Neural cell (in vitro differentiated cells): ENCODE data around the gene SWSAP1. TPM values are rescaled to one million over a fixed set of nuclear protein-coding genes. Genes with fewer than 3 reads are reported as not detected.

Experiments used
- H2AFZ ChIP-seq: fragments of 200-600, 300-800 bp; sonication (generic), shearing (Covaris generic); 2 replicates; pipeline ENCODE4 v1.6.0; 2014; ENCODE audit warnings: low read depth, mild to moderate bottlenecking, antibody characterized with exemption, low read length, moderate library complexity
- H3F3A ChIP-seq: fragments of 200-600 bp; shearing (Covaris generic); 2 replicates; pipeline ENCODE4 v1.6.1; 2016; ENCODE audit warnings: mild to moderate bottlenecking, moderate library complexity, mixed read lengths, antibody characterized with exemption, low read length; ENCODE audit not compliant: insufficient read depth, poor library complexity, severe bottlenecking
- H3K27ac ChIP-seq: fragments of 200-600, 300-800 bp; sonication (generic), shearing (Covaris generic); 2 replicates; pipeline ENCODE4 v1.5.1; 2014; ENCODE audit warnings: mild to moderate bottlenecking, low read length, moderate library complexity
- H3K27me3 ChIP-seq: fragments of 300-800, 200-600 bp; sonication (generic), shearing (Covaris generic); 2 replicates; pipeline ENCODE4 v1.6.0; 2014; ENCODE audit warnings: mild to moderate bottlenecking, low read depth, low read length, moderate library complexity; ENCODE audit not compliant: insufficient read depth
- H3K36me3 ChIP-seq: fragments of 300-800, 200-600 bp; sonication (generic), shearing (Covaris generic); 2 replicates; pipeline ENCODE4 v1.5.1; 2014; ENCODE audit warnings: mild to moderate bottlenecking, antibody characterized with exemption, low read length, moderate library complexity; ENCODE audit not compliant: insufficient read depth
- H3K4me2 ChIP-seq: fragments of 300-800, 200-600 bp; sonication (generic), shearing (Covaris generic); 2 replicates; pipeline ENCODE4 v1.6.0; 2014; ENCODE audit warnings: mild to moderate bottlenecking, low read length
- H3K4me3 ChIP-seq: fragments of 300-800, 200-600 bp; sonication (generic), shearing (Covaris generic); 2 replicates; pipeline ENCODE4 v1.5.1; 2014; ENCODE audit warnings: mild to moderate bottlenecking, low read length, moderate library complexity
- H3K79me2 ChIP-seq: fragments of 200-600 bp; shearing (Covaris generic); replicated peaks from 2 replicates; pipeline ENCODE4 v1.6.0; 2014; ENCODE audit warnings: mild to moderate bottlenecking, low read length, moderate library complexity; ENCODE audit not compliant: insufficient read depth
- H3K9ac ChIP-seq: fragments of 300-800, 200-600 bp; sonication (generic), shearing (Covaris generic); 2 replicates; pipeline ENCODE4 v1.6.1; 2016; ENCODE audit warnings: mild to moderate bottlenecking, low read length, mixed read lengths
- H3K9me2 ChIP-seq: fragments of 200-600 bp; shearing (Covaris generic); 2 replicates; pipeline ENCODE4 v1.6.1; 2016; ENCODE audit warnings: mild to moderate bottlenecking, low read length, mixed read lengths; ENCODE audit not compliant: insufficient read depth
- H3K9me3 ChIP-seq: fragments of 200-600, 300-800 bp; sonication (generic), shearing (Covaris generic); 2 replicates; pipeline ENCODE4 v1.6.1; 2016; ENCODE audit warnings: mild to moderate bottlenecking, mixed run types, low read length, moderate library complexity, mixed read lengths
- H4K20me1 ChIP-seq: fragments of 200-600 bp; shearing (Covaris generic); 2 replicates; pipeline ENCODE4 v1.6.1; 2016; ENCODE audit warnings: mild to moderate bottlenecking, mixed run types; ENCODE audit not compliant: insufficient read depth
- CTCF ChIP-seq: fragments of 450-650 bp; IDR thresholded peaks from 2 replicates; pipeline ENCODE4 v1.5.1; 2014; ENCODE audit warnings: antibody characterized with exemption, mild to moderate bottlenecking, moderate library complexity; ENCODE audit not compliant: poor library complexity, severe bottlenecking
- EP300 ChIP-seq: fragments of 450-650 bp; conservative IDR thresholded peaks from 2 replicates; pipeline ENCODE4 v1.6.1; 2014; ENCODE audit warnings: antibody characterized with exemption, mild to moderate bottlenecking, moderate library complexity; ENCODE audit not compliant: poor library complexity, severe bottlenecking
- EZH2 ChIP-seq: fragments of 200-600, 300-800 bp; shearing (Covaris generic), sonication (generic); IDR thresholded peaks from 2 replicates; pipeline ENCODE4 v1.6.1; 2014; ENCODE audit warnings: antibody characterized with exemption, low read length, borderline replicate concordance, mild to moderate bottlenecking; ENCODE audit not compliant: insufficient read depth, poor library complexity, severe bottlenecking
- MXI1 ChIP-seq: fragments of 450-650 bp; conservative IDR thresholded peaks from 2 replicates; pipeline ENCODE4 v1.6.1; 2014; ENCODE audit warnings: antibody characterized with exemption, mild to moderate bottlenecking; ENCODE audit not compliant: poor library complexity, severe bottlenecking
- POLR2AphosphoS5 ChIP-seq: IDR thresholded peaks from 2 replicates; pipeline ENCODE4 v1.6.1; 2012
- RAD21 ChIP-seq: fragments of 450-650 bp; conservative IDR thresholded peaks from 2 replicates; pipeline ENCODE4 v1.6.1; 2014; ENCODE audit warnings: antibody characterized with exemption, mild to moderate bottlenecking, moderate library complexity
- REST ChIP-seq: IDR thresholded peaks from 2 replicates; pipeline ENCODE4 v1.6.1; 2012; ENCODE audit warnings: borderline replicate concordance
- SMC3 ChIP-seq: fragments of 450-650 bp; conservative IDR thresholded peaks from 2 replicates; pipeline ENCODE4 v1.6.1; 2014; ENCODE audit warnings: antibody characterized with exemption, mild to moderate bottlenecking, moderate library complexity; ENCODE audit not compliant: poor library complexity
- TAF1 ChIP-seq: IDR thresholded peaks from 2 replicates; pipeline ENCODE4 v1.6.1; 2012; ENCODE audit warnings: low read depth
- polyA plus RNA-seq: library from polyadenylated mRNA; depleted of rRNA; stranded (reverse); fragments of >200 nt; gene quantifications from 2 replicates; pipeline ENCODE4 v1.2.3, GENCODE V29; 2014

SWSAP1 gene
- polyA plus RNA-seq, 1 donor from 2014 or later: 2.4 TPM

GRCh38 chr19:11400798-11401197 lies 26.3 kb downstream of the SWSAP1 start:
- H3K9me3 ChIP-seq: no peaks in the 10 kb centered on the region
- no peak overlapping the region for H3K9ac ChIP-seq
- H4K20me1 ChIP-seq: no peaks in the 10 kb centered on the region
- H3K27ac ChIP-seq: no peak overlapping the region
- no peaks in the 10 kb centered on the region for H3F3A ChIP-seq
- H3K9me2 ChIP-seq: no peaks in the 10 kb centered on the region
- no peaks in the 10 kb centered on the region for H3K36me3 ChIP-seq
- no peak overlapping the region for H2AFZ ChIP-seq
- no peak for TF ChIP-seq TAF1
- H3K4me3 ChIP-seq: no peak overlapping the region
- H3K27me3 ChIP-seq: no peaks in the 10 kb centered on the region
- H3K79me2 ChIP-seq: no peaks in the 10 kb centered on the region
- no peak overlapping the region for H3K4me2 ChIP-seq

GRCh38 chr19:11401808-11402543 lies 27.5 kb downstream of the SWSAP1 start:
- H2AFZ ChIP-seq: no peak overlapping the region
- no peaks in the 10 kb centered on the region for H4K20me1 ChIP-seq
- TF ChIP-seq MXI1 (no peak), EZH2 (no peak), TAF1 (no peak)
- no peaks in the 10 kb centered on the region for H3K36me3 ChIP-seq
- no peak overlapping the region for H3K9ac ChIP-seq
- H3K27me3 ChIP-seq: no peaks in the 10 kb centered on the region
- H3K4me3 ChIP-seq: no peak overlapping the region
- H3K4me2 ChIP-seq: no peak overlapping the region
- H3K9me2 ChIP-seq: no peaks in the 10 kb centered on the region
- H3F3A ChIP-seq: no peaks in the 10 kb centered on the region
- no peaks in the 10 kb centered on the region for H3K9me3 ChIP-seq
- no peaks in the 10 kb centered on the region for H3K79me2 ChIP-seq
- H3K27ac ChIP-seq: no peak overlapping the region

GRCh38 chr19:11404588-11405222 lies 30.2 kb downstream of the SWSAP1 start:
- Histone ChIP-seq H3K9ac (no peak overlapping the region), H3K36me3 (no peaks in the 10 kb centered on the region), H3K4me2 (no peak overlapping the region), H4K20me1 (no peaks in the 10 kb centered on the region), H3K9me2 (no peaks in the 10 kb centered on the region), H3K79me2 (no peaks in the 10 kb centered on the region), H3K27me3 (no peaks in the 10 kb centered on the region), H3F3A (no peaks in the 10 kb centered on the region), H2AFZ (no peak overlapping the region), H3K4me3 (no peak overlapping the region), H3K27ac (no peak overlapping the region), H3K9me3 (no peaks in the 10 kb centered on the region)
- no peak for TF ChIP-seq SMC3
- no peak for TF ChIP-seq EZH2
- TF ChIP-seq POLR2AphosphoS5: no peak
- TF ChIP-seq TAF1: no peak
- no peak for TF ChIP-seq EP300
- no peak for TF ChIP-seq RAD21
- TF ChIP-seq CTCF: no peak
- TF ChIP-seq MXI1: no peak
- TF ChIP-seq REST: no peak
